Measurements from ENCODE around the gene UBE2Q2.

DNA sequence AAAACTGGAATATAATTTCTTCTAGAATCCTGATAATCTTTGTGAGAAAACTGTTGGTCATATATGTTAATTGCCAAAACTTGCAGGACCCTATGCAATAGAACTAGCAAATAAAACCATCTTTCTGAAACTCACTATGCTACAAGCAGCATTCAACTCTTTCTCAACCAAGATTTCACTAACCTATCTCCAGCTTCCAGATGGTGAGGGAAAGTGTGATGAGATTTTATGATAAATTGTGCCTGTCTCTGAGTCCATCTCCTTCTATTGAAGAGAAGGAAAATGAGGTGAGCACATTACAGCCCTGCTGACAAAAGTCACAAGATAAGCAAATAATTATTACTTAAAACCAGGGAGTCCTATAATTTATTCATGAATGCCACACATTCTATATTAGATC, 44.1 kb upstream of the UBE2Q2 start:
- TF ChIP-seq, protein P1, sequence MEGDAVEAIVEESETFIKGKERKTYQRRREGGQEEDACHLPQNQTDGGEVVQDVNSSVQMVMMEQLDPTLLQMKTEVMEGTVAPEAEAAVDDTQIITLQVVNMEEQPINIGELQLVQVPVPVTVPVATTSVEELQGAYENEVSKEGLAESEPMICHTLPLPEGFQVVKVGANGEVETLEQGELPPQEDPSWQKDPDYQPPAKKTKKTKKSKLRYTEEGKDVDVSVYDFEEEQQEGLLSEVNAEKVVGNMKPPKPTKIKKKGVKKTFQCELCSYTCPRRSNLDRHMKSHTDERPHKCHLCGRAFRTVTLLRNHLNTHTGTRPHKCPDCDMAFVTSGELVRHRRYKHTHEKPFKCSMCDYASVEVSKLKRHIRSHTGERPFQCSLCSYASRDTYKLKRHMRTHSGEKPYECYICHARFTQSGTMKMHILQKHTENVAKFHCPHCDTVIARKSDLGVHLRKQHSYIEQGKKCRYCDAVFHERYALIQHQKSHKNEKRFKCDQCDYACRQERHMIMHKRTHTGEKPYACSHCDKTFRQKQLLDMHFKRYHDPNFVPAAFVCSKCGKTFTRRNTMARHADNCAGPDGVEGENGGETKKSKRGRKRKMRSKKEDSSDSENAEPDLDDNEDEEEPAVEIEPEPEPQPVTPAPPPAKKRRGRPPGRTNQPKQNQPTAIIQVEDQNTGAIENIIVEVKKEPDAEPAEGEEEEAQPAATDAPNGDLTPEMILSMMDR (IDR thresholded peaks at IDR 0.05): no peak
- TF ChIP-seq POLR2A (IDR thresholded peaks at IDR 0.05): no peak
